Upper lobe of left lung (tissue), 4 donors: ENCODE results near the gene GFOD1.

ENCODE experiments used
- CTCF ChIP-seq, 6 experiments: fragments of 450-650 bp in 4 of 6; fragments of 200-600 bp in 2 of 6; sonication (generic) in 2 of 6; IDR thresholded peaks; one replicate each; pipeline ENCODE4 v1.5.1; 2016 to 2019; ENCODE audit warnings: antibody characterized with exemption in 6 of 6
- POLR2A ChIP-seq, 4 donors: fragments of 450-650 bp; IDR thresholded peaks; one replicate each; pipeline ENCODE4 v1.5.1; 2016 to 2017; ENCODE audit warnings: antibody characterized with exemption in 4 of 4, mild to moderate bottlenecking in 2 of 4
- POLR2AphosphoS5 ChIP-seq, 2 donors: sonication (generic); formaldehyde crosslinking; IDR thresholded peaks; one replicate each; pipeline ENCODE4 v1.5.1; 2017; ENCODE audit warnings: antibody characterized with exemption in 2 of 2

DNA sequence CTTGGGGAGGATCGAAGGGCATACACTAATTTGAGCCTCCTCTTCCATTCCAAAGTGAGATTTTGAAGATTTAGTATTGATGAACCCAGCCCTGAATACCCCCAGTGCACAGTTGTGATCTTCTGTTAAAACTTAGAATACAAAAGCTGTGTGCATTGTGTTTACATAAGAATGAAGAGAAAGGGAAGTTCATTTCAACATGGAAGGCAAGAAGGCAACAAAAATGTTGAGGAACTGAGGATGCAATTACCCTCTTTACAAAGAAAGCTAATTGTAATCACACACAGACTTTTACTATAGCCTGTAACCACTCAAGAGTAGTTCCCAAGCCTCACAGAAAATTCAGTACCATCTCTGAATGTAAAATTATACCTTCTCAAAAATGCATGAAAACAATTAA is 49.3 kb downstream of the GFOD1 start:
- TF ChIP-seq POLR2A (IDR thresholded peaks at IDR 0.05) (no peak), CTCF (IDR thresholded peaks at IDR 0.05) (no peak), POLR2AphosphoS5 (IDR thresholded peaks at IDR 0.05) (no peak)
